ENCODE measurements around the gene BDKRB2.

Gene BDKRB2

DNA sequence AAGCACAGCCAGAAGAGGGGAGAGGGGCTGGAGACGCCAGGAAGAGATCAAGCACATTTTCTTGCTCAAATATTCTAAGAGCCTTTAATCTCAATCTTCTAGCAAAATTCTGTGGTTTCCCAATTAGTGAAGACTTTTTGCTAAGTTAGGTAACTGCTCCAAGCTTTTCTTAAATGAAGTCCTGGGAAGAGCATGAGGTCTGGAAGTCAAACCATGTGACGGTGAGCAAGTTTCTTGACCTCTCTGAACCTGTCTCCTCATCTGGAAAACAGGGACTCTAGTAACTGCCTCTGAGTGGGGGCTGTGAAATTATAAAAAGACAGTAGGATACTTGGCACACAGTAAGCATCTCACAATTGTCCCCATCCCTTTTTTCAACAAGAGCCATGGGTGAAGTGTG lies 75.5 kb downstream of the BDKRB2 start:
- Histone ChIP-seq H3K4me1 (ENCODE audit: control insufficient read depth, insufficient read depth, low read length) (peaks cover 8% of the 10 kb centered on the region), H3K4me3 (ENCODE audit: low read length) (no peak overlapping the region), H3K9ac (ENCODE audit: low read length) (no peak overlapping the region), H3K36me3 (ENCODE audit: control insufficient read depth, insufficient read depth, low read length) (peaks cover 2% of the 10 kb centered on the region), H3K27ac (ENCODE audit: low read depth, low read length) (no peak overlapping the region), H3K27me3 (ENCODE audit: control insufficient read depth, insufficient read depth, low read length) (no peaks in the 10 kb centered on the region)

DNA sequence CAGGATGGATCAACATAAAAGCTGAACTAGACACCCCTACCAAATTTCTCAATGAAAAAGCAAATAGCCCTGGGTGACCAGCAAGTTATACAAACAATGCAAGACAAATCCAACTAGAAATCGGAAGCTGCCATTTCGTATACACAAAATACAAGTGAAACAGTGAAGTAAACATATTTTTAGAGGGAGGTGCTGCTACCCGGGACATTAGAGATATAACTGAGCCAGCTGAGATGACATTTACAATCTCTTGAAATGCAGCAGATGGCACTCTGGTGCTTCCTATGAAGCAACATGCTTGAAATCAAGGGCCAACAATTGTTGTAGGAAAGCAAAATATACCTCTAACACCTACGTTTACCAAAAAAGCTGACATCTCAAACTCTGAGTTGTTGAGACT lies 76.8 kb downstream of the BDKRB2 start:
- H3K4me1 ChIP-seq (ENCODE audit: control insufficient read depth, insufficient read depth, low read length): peaks cover 4% of the 10 kb centered on the region
- no peak overlapping the region for H3K9ac ChIP-seq (ENCODE audit: low read length)
- H3K36me3 ChIP-seq (ENCODE audit: control insufficient read depth, insufficient read depth, low read length): peaks cover 2% of the 10 kb centered on the region
- no peaks in the 10 kb centered on the region for H3K27me3 ChIP-seq (ENCODE audit: control insufficient read depth, insufficient read depth, low read length)
- no peak overlapping the region for H3K4me3 ChIP-seq (ENCODE audit: low read length)
- H3K27ac ChIP-seq (ENCODE audit: low read depth, low read length): no peak overlapping the region

DNA sequence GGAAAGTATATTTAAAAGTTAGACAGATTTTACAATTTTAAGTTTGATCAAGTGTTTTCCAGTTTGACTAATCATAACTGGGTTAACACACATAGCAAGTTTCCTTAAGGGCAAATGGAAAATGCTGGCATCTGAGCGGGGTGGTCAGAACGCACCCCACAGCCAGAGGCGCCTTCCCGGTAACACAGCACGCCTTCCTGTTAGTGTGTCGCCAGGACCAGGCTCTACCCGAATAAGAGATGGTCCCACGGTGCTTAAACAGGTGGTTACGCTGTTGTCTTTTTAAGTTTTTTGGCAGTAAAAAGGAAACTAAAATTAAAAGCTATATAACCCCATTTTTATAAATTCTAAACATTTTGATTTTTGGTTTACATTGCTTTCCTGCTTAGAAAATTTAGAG lies 79.4 kb downstream of the BDKRB2 start:
- no peak overlapping the region for H3K27ac ChIP-seq (ENCODE audit: low read depth, low read length)
- no peaks in the 10 kb centered on the region for H3K27me3 ChIP-seq (ENCODE audit: control insufficient read depth, insufficient read depth, low read length)
- peaks cover 6% of the 10 kb centered on the region for H3K36me3 ChIP-seq (ENCODE audit: control insufficient read depth, insufficient read depth, low read length)
- H3K9ac ChIP-seq (ENCODE audit: low read length): no peak overlapping the region
- no peak overlapping the region for H3K4me3 ChIP-seq (ENCODE audit: low read length)
- peaks cover 4% of the 10 kb centered on the region for H3K4me1 ChIP-seq (ENCODE audit: control insufficient read depth, insufficient read depth, low read length)

DNA sequence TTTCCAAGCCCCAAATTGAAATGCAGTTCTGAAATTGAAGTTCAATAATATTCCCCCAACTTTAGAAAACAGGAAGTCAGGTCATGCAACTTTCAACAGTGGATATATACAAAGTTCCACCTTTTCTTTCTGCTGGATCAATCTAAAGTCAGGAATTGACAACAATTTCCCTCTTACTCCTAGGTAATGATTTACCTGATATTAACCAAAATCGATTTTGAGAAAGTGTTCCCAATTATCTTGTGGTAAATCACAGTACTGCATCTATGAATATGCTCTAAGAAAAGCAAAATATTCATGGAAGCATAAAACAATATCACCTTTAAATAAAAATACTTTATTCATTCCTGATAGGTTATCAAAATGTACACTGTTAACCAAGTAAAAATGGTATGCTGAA lies 79.8 kb downstream of the BDKRB2 start:
- Histone ChIP-seq H3K27ac (ENCODE audit: low read depth, low read length) (no peak overlapping the region), H3K27me3 (ENCODE audit: control insufficient read depth, insufficient read depth, low read length) (no peaks in the 10 kb centered on the region), H3K9ac (ENCODE audit: low read length) (no peak overlapping the region), H3K36me3 (ENCODE audit: control insufficient read depth, insufficient read depth, low read length) (peaks cover 10% of the 10 kb centered on the region), H3K4me1 (ENCODE audit: control insufficient read depth, insufficient read depth, low read length) (peaks cover 4% of the 10 kb centered on the region), H3K4me3 (ENCODE audit: low read length) (no peak overlapping the region)

DNA sequence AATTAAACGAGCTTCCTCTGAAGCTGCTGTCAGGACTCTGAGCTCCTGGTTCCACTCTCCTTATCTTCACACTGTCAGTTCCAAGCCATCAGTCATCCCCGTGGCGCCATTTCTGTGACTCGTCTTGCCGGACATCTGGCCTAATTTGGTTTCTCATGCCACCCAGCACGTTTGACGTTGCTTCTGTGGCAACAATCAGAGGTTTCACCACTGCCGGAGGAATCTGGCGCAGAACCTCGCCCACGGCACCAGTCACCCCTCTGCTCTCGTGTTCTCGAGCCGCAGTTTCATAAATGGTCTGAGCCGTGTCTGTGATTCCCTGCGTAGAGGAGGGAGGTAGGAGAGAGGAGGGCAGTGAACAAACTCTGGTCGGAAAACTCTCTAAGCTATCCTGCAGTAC lies 81.0 kb downstream of the BDKRB2 start:
- H3K4me3 ChIP-seq (ENCODE audit: low read length): no peak overlapping the region
- peaks cover 4% of the 10 kb centered on the region for H3K4me1 ChIP-seq (ENCODE audit: control insufficient read depth, insufficient read depth, low read length)
- H3K27ac ChIP-seq (ENCODE audit: low read depth, low read length): peak overlapping the region; percentile 62
- peaks cover 17% of the 10 kb centered on the region for H3K36me3 ChIP-seq (ENCODE audit: control insufficient read depth, insufficient read depth, low read length)
- H3K27me3 ChIP-seq (ENCODE audit: control insufficient read depth, insufficient read depth, low read length): no peaks in the 10 kb centered on the region
- no peak overlapping the region for H3K9ac ChIP-seq (ENCODE audit: low read length)

DNA sequence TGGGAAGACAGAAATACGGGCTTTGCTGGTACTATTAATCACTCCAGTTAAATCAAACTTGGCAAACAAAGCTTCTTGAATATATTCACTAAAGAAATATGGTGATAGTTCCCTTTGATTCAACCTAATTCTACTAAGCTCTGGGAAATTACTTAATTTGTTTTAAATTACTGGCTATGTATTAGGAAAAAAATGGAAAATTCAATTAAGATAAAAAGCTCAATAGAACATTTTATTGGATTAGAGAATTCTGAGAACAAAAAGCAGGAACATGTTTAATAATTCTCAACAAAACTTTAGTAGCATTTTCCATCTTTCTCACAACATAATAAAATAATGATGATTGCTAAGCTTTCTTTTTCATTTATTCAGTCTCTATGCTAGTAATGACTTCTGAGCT lies 81.6 kb downstream of the BDKRB2 start:
- peaks cover 17% of the 10 kb centered on the region for H3K36me3 ChIP-seq (ENCODE audit: control insufficient read depth, insufficient read depth, low read length)
- no peaks in the 10 kb centered on the region for H3K27me3 ChIP-seq (ENCODE audit: control insufficient read depth, insufficient read depth, low read length)
- H3K4me1 ChIP-seq (ENCODE audit: control insufficient read depth, insufficient read depth, low read length): peaks cover 4% of the 10 kb centered on the region
- no peak overlapping the region for H3K9ac ChIP-seq (ENCODE audit: low read length)
- H3K4me3 ChIP-seq (ENCODE audit: low read length): no peak overlapping the region
- H3K27ac ChIP-seq (ENCODE audit: low read depth, low read length): peak overlapping the region; percentile 62

DNA sequence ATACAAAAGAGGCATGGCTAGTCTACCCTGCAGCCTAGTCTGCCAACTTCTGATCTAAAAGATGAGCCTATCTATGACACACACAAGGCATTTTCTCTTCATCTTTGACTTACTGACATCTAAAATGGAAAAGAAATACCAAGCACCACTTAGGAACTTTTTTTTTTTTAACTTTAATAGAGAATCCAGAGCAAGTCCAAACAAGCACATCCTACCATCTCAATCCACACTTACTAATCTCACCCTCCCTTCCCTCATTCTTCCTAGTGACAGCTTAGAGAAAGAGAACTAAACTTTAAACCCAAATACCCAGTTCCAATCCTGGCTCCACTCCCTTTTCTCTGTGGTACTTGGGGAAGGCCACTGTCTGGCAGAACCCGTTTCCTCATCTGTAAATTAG lies 83.2 kb downstream of the BDKRB2 start:
- Histone ChIP-seq H3K36me3 (ENCODE audit: control insufficient read depth, insufficient read depth, low read length) (peaks cover 17% of the 10 kb centered on the region), H3K9ac (ENCODE audit: low read length) (no peak overlapping the region), H3K27me3 (ENCODE audit: control insufficient read depth, insufficient read depth, low read length) (no peaks in the 10 kb centered on the region)

More for the DNA sequence above, 83.2 kb downstream of the BDKRB2 start:
- Histone ChIP-seq H3K27ac (ENCODE audit: low read depth, low read length) (no peak overlapping the region), H3K4me1 (ENCODE audit: control insufficient read depth, insufficient read depth, low read length) (peaks cover 4% of the 10 kb centered on the region), H3K4me3 (ENCODE audit: low read length) (no peak overlapping the region)

Data from rectal smooth muscle tissue (tissue), 1 donor.